ENCODE data around the gene ENPP6.

DNA sequence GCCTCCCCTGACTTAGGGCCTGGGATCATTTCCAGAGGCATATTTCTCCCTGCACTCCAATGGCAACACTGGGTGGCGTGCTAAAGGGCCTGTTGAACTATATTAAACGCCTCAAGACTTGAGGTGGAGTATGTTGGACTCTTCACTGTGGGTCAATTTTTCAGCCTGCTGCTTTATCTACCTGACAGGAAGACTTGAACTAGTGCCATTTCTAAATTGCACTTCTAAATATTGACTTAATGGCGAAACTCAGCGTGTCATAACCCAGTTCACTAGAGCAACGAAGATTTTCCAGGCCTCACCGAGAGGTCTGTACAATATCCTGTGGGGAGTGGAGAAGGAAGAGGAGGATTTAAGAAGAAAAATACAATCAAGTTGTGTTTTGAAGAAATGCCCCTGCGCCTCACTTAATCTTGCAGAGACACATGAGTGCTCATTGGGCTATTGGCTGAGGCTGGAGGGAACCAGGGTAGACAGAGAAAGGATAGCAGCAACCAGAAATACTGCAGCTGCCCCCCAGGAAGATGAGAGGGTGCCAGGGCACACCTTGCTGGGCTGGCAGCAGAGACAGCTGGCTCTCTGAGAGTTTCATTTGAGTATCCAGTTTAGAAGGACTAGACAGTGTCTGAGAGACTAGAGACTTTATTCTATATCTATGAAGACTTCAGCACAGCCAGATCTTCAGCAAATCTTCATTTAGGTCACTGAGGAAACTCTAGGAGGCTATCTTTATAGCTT lies 67.4 kb downstream of the ENPP6 start:
- TF ChIP-seq, protein P1, sequence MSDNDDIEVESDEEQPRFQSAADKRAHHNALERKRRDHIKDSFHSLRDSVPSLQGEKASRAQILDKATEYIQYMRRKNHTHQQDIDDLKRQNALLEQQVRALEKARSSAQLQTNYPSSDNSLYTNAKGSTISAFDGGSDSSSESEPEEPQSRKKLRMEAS (IDR thresholded peaks at IDR 0.05; ENCODE audit: insufficient read depth, insufficient read length), result no peak
- no peak for TF ChIP-seq EZH2 (IDR thresholded peaks at IDR 0.05; ENCODE audit: borderline replicate concordance, low read depth, low read length, severe bottlenecking)
- TF ChIP-seq, protein P2, sequence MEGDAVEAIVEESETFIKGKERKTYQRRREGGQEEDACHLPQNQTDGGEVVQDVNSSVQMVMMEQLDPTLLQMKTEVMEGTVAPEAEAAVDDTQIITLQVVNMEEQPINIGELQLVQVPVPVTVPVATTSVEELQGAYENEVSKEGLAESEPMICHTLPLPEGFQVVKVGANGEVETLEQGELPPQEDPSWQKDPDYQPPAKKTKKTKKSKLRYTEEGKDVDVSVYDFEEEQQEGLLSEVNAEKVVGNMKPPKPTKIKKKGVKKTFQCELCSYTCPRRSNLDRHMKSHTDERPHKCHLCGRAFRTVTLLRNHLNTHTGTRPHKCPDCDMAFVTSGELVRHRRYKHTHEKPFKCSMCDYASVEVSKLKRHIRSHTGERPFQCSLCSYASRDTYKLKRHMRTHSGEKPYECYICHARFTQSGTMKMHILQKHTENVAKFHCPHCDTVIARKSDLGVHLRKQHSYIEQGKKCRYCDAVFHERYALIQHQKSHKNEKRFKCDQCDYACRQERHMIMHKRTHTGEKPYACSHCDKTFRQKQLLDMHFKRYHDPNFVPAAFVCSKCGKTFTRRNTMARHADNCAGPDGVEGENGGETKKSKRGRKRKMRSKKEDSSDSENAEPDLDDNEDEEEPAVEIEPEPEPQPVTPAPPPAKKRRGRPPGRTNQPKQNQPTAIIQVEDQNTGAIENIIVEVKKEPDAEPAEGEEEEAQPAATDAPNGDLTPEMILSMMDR (IDR thresholded peaks at IDR 0.05; ENCODE audit: extremely low read depth in 1 of 2, insufficient read depth in 1 of 2, low read depth in 1 of 2, low read length in 2 of 2), result no peak

Measured in endothelial cell of umbilical vein (primary cell).